OCI-LY3 (cell line): ENCODE data around the gene BCR.

Source experiments
- H2AFZ ChIP-seq: fragments of 200-600, 300-600 bp; shearing (Covaris generic); 2 replicates; pipeline ENCODE4 v1.6.0; 2014; ENCODE audit warnings: antibody characterized with exemption, low read depth, low read length
- H3K27ac ChIP-seq: fragments of 200-600, 300-600 bp; sonication (generic); 2 replicates; pipeline ENCODE4 v1.5.1; 2014; ENCODE audit warnings: mild to moderate bottlenecking, low read length, moderate library complexity, mixed read lengths
- H3K27me3 ChIP-seq: fragments of 200-600, 300-600 bp; sonication (generic); 2 replicates; pipeline ENCODE4 v1.6.1; 2014; ENCODE audit warnings: low read depth, low read length, mixed read lengths
- H3K36me3 ChIP-seq: fragments of 200-600, 300-600 bp; sonication (generic); replicated peaks from 2 replicates; pipeline ENCODE3; 2014; ENCODE audit warnings: low read depth, low read length, mixed read lengths
- H3K4me1 ChIP-seq: fragments of 300-600, 200-600 bp; sonication (generic); 2 replicates; pipeline ENCODE4 v1.6.1; 2014; ENCODE audit warnings: low read length, mixed read lengths
- H3K4me2 ChIP-seq: fragments of 200-600, 300-600 bp; sonication (generic); 2 replicates; pipeline ENCODE4 v1.6.1; 2014; ENCODE audit warnings: low read length, mixed read lengths
- H3K4me3 ChIP-seq: fragments of 300-600, 200-600 bp; sonication (generic); 2 replicates; pipeline ENCODE4 v1.5.1; 2014; ENCODE audit warnings: antibody characterized with exemption, mild to moderate bottlenecking, low read length, moderate library complexity
- H3K79me2 ChIP-seq: fragments of 300-600, 200-600 bp; shearing (Covaris generic); 2 replicates; pipeline ENCODE4 v1.6.1; 2014; ENCODE audit warnings: mild to moderate bottlenecking, low read length, mixed read lengths
- H3K9ac ChIP-seq: fragments of 300-600, 200-600 bp; shearing (Covaris generic); 2 replicates; pipeline ENCODE4 v1.6.0; 2014; ENCODE audit warnings: mild to moderate bottlenecking, low read length, moderate library complexity
- H3K9me3 ChIP-seq: fragments of 200-600, 300-600 bp; shearing (Covaris generic); 2 replicates; pipeline ENCODE4 v1.6.1; 2014; ENCODE audit warnings: low read length, mixed read lengths; ENCODE audit not compliant: insufficient read depth
- H4K20me1 ChIP-seq: fragments of 200-600, 300-600 bp; sonication (generic); 2 replicates; pipeline ENCODE4 v1.6.1; 2016; ENCODE audit warnings: low read length, mixed read lengths; ENCODE audit not compliant: insufficient read depth
- EZH2phosphoT487 ChIP-seq: fragments of 200-600 bp; shearing (Covaris generic); IDR thresholded peaks from 2 replicates; pipeline ENCODE4 v1.6.1; 2018; ENCODE audit warnings: antibody characterized with exemption, mixed run types, low read depth
- TF ChIP-seq, protein P1 (sequence below): fragments of 200-600, 300-600 bp; sonication (generic); IDR thresholded peaks from 2 replicates; pipeline ENCODE4 v1.5.1; 2014; ENCODE audit warnings: antibody characterized with exemption, low read length, low read depth

Gene BCR

DNA sequence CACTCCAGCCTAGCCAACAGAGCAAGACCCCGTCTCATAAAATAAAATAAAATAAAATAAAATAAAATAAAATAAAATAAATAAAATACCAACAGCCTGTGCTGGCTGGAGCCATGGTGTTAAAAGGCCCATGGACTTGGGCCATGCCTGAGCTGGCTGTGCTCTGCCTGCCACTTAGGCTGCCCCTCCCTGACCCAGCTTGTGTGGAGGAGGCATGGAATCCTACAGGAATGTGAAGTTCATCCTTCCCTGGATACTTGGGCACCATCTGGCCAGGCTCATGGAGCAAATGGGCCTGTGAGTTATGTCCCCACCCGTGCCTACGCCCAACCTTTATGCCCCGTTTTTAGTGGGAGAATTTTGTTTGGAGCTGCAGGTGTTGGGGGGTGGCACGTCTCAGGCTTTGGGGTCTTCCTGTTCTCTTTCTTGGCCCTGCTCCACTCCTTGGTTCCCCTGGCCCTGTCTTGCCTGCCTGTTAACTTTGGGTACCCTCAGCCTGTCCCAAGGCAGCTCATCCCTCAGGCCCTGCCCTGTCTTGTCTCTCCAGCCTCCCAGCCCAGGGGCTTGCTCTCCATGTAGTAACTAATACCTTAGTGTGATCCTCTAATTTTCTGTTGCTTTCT lies 51.3 kb downstream of the BCR start:
- H3K27ac ChIP-seq: no peak overlapping the region
- peaks cover 13% of the 10 kb centered on the region; the same call in 1 of the 2 replicates for H3K9me3 ChIP-seq
- no peak overlapping the region for H3K4me2 ChIP-seq
- no peak overlapping the region for H2AFZ ChIP-seq
- no peak overlapping the region for H3K9ac ChIP-seq
- no peaks in the 10 kb centered on the region for H3K4me1 ChIP-seq
- TF ChIP-seq EZH2phosphoT487: no peak
- TF ChIP-seq, protein P1, sequence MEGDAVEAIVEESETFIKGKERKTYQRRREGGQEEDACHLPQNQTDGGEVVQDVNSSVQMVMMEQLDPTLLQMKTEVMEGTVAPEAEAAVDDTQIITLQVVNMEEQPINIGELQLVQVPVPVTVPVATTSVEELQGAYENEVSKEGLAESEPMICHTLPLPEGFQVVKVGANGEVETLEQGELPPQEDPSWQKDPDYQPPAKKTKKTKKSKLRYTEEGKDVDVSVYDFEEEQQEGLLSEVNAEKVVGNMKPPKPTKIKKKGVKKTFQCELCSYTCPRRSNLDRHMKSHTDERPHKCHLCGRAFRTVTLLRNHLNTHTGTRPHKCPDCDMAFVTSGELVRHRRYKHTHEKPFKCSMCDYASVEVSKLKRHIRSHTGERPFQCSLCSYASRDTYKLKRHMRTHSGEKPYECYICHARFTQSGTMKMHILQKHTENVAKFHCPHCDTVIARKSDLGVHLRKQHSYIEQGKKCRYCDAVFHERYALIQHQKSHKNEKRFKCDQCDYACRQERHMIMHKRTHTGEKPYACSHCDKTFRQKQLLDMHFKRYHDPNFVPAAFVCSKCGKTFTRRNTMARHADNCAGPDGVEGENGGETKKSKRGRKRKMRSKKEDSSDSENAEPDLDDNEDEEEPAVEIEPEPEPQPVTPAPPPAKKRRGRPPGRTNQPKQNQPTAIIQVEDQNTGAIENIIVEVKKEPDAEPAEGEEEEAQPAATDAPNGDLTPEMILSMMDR: no peak
- H3K4me3 ChIP-seq: no peak overlapping the region
- H4K20me1 ChIP-seq: no peaks in the 10 kb centered on the region; the same call in 1 of the 2 replicates
- H3K27me3 ChIP-seq: no peaks in the 10 kb centered on the region
- no peaks in the 10 kb centered on the region for H3K79me2 ChIP-seq
- peaks cover 3% of the 10 kb centered on the region for H3K36me3 ChIP-seq

DNA sequence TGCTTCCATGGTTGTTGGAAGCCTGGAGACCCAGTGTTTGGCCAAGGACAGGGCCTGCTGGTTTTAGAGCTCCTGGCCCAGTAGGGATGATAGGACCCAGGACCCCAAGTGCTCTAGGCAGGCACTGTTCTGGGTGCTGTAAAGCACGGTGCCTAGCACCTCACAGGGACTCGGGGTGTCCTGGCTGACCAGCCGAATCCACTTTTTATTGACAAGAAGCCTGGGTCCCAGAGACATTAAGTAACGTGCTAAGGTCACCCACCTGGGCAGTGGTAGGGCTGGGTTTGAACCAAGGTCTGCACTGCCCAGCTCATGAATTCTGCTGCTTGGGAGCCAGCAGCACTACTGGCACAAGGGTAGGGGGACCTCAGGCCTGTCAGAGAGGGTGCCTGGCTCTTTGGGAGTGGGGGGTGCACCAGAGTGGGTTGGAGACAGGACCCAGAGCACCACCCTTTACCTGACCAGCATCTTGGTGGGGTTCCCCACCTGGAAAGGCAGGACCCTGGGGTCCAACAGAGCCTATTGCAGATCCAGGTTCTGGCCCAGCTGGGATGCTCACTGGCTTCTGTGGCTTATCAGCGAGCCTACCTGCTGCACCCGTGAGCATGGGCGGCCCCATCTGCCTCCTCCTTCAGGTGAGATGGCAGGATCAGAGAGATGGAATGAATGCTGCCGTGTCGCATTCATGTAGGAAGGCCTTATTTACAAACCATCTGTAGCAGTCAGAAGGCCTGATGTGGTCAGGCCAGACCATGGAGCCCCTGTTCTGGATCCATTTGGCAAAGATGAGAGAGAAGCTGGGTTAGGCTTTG lies 52.0 kb downstream of the BCR start:
- H3K9ac ChIP-seq: no peak overlapping the region
- no peak for TF ChIP-seq EZH2phosphoT487
- TF ChIP-seq, protein P1: no peak
- H3K79me2 ChIP-seq: no peaks in the 10 kb centered on the region
- H3K4me1 ChIP-seq: no peaks in the 10 kb centered on the region
- peaks cover 3% of the 10 kb centered on the region for H3K36me3 ChIP-seq
- no peak overlapping the region for H3K27ac ChIP-seq
- H3K4me3 ChIP-seq: no peak overlapping the region
- H3K9me3 ChIP-seq: peaks cover 13% of the 10 kb centered on the region; the same call in 1 of the 2 replicates
- no peak overlapping the region for H3K4me2 ChIP-seq
- H4K20me1 ChIP-seq: no peaks in the 10 kb centered on the region; the same call in 1 of the 2 replicates
- no peaks in the 10 kb centered on the region for H3K27me3 ChIP-seq
- no peak overlapping the region for H2AFZ ChIP-seq

DNA sequence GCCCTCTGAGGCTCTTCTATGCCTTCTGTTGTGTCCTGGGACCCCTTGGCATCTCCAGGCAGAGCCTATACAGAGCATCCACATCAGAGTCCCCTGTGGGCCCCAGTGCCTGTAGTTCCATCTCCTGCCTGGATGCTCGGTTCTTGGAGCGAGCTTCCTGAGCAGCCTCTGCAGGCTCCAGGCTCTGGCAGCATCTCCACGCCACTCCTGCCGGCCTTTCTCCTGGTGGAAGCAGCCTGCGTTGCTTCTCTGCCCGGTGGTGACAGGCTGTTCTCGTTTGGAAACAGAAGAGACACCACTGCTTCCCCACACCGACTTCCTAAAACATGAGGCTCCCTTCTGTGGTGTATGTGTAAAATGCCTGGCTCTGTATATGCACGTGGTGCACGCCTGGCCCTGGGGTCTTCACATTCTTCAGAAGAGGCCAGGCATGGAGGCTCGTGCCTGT lies 52.8 kb downstream of the BCR start:
- Histone ChIP-seq H3K36me3 (peaks cover 3% of the 10 kb centered on the region), H3K4me3 (no peak overlapping the region), H3K4me2 (no peak overlapping the region), H3K4me1 (no peaks in the 10 kb centered on the region), H3K9me3 (peaks cover 11% of the 10 kb centered on the region; the same call in 1 of the 2 replicates), H4K20me1 (no peaks in the 10 kb centered on the region; the same call in 1 of the 2 replicates), H3K27ac (no peak overlapping the region), H3K27me3 (no peaks in the 10 kb centered on the region), H3K79me2 (no peaks in the 10 kb centered on the region), H3K9ac (no peak overlapping the region), H2AFZ (no peak overlapping the region)
- TF ChIP-seq, protein P1: no peak
- TF ChIP-seq EZH2phosphoT487: no peak

DNA sequence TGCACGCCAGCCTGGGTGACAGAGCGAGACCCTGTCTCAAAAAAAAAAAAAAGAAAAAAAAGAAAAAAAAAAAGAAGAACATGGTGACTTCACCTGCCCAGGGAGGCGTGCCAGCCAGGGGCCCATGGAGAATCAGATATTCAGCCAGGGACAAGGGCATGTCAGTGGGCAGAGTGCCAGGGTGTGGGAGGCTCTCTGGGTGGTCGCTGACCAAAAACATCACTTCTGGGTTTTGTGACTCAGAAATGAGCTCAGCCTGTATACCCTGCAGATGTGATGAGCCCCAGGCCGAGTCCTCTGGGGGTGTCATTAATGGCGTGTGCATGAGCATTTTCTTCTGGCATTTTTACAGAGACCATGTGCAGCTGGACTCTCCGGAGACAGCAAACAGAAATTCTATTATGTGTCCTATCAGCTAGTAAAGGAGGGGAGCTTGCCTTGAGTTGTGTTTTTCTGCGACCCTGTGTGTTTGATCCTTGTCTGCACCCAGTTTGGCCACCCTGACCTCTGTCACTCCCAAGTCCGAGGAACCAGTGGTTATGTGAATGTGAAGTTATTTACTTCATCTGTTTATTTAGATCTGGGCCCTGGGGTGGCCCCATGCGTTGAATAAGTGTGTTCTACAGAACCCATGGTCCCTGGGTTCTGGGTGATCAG lies 53.6 kb downstream of the BCR start:
- no peaks in the 10 kb centered on the region for H3K4me1 ChIP-seq

More for the DNA sequence above, 53.6 kb downstream of the BCR start:
- no peak overlapping the region for H3K4me2 ChIP-seq
- TF ChIP-seq, protein P1: no peak
- no peak for TF ChIP-seq EZH2phosphoT487
- peaks cover 4% of the 10 kb centered on the region; the same call in 1 of the 2 replicates for H3K9me3 ChIP-seq
- no peak overlapping the region for H2AFZ ChIP-seq
- H3K79me2 ChIP-seq: no peaks in the 10 kb centered on the region
- no peak overlapping the region for H3K4me3 ChIP-seq
- H3K27me3 ChIP-seq: no peaks in the 10 kb centered on the region
- H3K36me3 ChIP-seq: no peaks in the 10 kb centered on the region
- H3K27ac ChIP-seq: no peak overlapping the region
- H3K9ac ChIP-seq: no peak overlapping the region
- no peaks in the 10 kb centered on the region; the same call in 1 of the 2 replicates for H4K20me1 ChIP-seq
